Stimulated activated CD4-positive, alpha-beta T cell treated with anti-CD3 and anti-CD28 coated beads, Interleukin-1b, Interleukin-23, amount 100 ng/mL, for 1 hour (primary cell): ENCODE results near the gene NTHL1.

ENCODE experiments used
- DNase-seq, 2 donors: peaks; one replicate each; pipeline ENCODE4 v3.0.0-alpha.2; 2020; ENCODE audit warnings: low read depth in 2 of 2

The NTHL1 gene

GRCh38 chr16:2008631-2009163, 38.9 kb downstream of the NTHL1 start:
- no peak for DNase-seq

- no peak for DNase-seq
Observed at GRCh38 chr16:2008009-2008526, 39.6 kb downstream of the NTHL1 start.

- no peak for DNase-seq
Observed at GRCh38 chr16:2007081-2007836, 40.4 kb downstream of the NTHL1 start.

GRCh38 chr16:2006317-2006716, 41.3 kb downstream of the NTHL1 start:
- DNase-seq: no peak

- no peak for DNase-seq
Observed at GRCh38 chr16:2005646-2006045, 42.0 kb downstream of the NTHL1 start.

GRCh38 chr16:2004795-2005517, 42.7 kb downstream of the NTHL1 start:
- DNase-seq: no peak

GRCh38 chr16:2003827-2004641, 43.6 kb downstream of the NTHL1 start:
- peak; percentile 69 to 76 for DNase-seq

GRCh38 chr16:2003231-2003826, 44.3 kb downstream of the NTHL1 start:
- no peak for DNase-seq

GRCh38 chr16:2002406-2003230, 45.0 kb downstream of the NTHL1 start:
- DNase-seq: no peak

- no peak for DNase-seq
Observed at GRCh38 chr16:2001456-2002355, 45.9 kb downstream of the NTHL1 start.

GRCh38 chr16:2001035-2001434, 46.6 kb downstream of the NTHL1 start:
- DNase-seq: no peak

- DNase-seq: no peak
Observed at GRCh38 chr16:1999866-2000514, 47.6 kb downstream of the NTHL1 start.

GRCh38 chr16:1998852-1999801, 48.5 kb downstream of the NTHL1 start:
- no peak for DNase-seq

- no peak for DNase-seq
Observed at GRCh38 chr16:1998360-1998835, 49.2 kb downstream of the NTHL1 start.

GRCh38 chr16:1997494-1998359, 49.9 kb downstream of the NTHL1 start:
- DNase-seq: no peak

GRCh38 chr16:1993731-1994131, 53.9 kb downstream of the NTHL1 start:
- DNase-seq: no peak
